IMR-90 (cell line): Measurements from ENCODE around the gene POLR1B. TPM values are rescaled to one million over a fixed set of nuclear protein-coding genes. Genes with fewer than 3 reads are reported as not detected.
A peak's percentile ranks its signal among the peaks of the same experiment; 100 is the strongest.

Source experiments
- ATAC-seq: fragments of 200-7000 bp; cut with Tn5 transposase; 2 replicates; pipeline ENCODE4 v1.9.1; 2020; ENCODE audit warnings: low read depth, mild to moderate bottlenecking, moderate library complexity
- BruUV-seq: library from RNA; stranded (reverse); fragments of 400-500 nt; replicated peaks from 2 replicates; lab custom pipeline; 2021; lab: Mats Ljungman, UMichigan
- CTCF ChIA-PET: fragments of 300-600 bp; formaldehyde crosslinking; extraction: SDS; loops from one replicate; lab custom pipeline; 2021; ENCODE audit warnings: antibody characterized with exemption; lab: Yijun Ruan, JAX
- POLR2A ChIA-PET: fragments of 300-600 bp; sonication (Branson Sonifier 250); formaldehyde crosslinking; loops from one replicate; lab custom pipeline; 2022; ENCODE audit warnings: antibody characterized with exemption; ENCODE audit not compliant: unreplicated experiment; lab: Charles Lee
- DNase-seq: peaks from one replicate; pipeline ENCODE4 v3.0.0; 2013
- H2AFZ ChIP-seq: replicated peaks from 2 replicates; pipeline ENCODE3; 2013; ENCODE audit warnings: low read length, mild to moderate bottlenecking; ENCODE audit not compliant: poor library complexity
- H2AK5ac ChIP-seq: 2 replicates; pipeline ENCODE4 v1.6.1; 2013; ENCODE audit warnings: low read depth, low read length, inconsistent platforms
- H2AK9ac ChIP-seq: replicated peaks from 2 replicates; pipeline ENCODE3; 2013; ENCODE audit warnings: mild to moderate bottlenecking, low read depth, low read length, moderate library complexity; ENCODE audit not compliant: poor library complexity
- H2BK120ac ChIP-seq: 2 replicates; pipeline ENCODE4 v1.6.1; 2013; ENCODE audit warnings: low read depth, low read length, inconsistent platforms
- H2BK15ac ChIP-seq: 3 replicates; pipeline ENCODE4 v1.6.1; 2013; ENCODE audit warnings: low read depth, low read length, inconsistent platforms
- H2BK20ac ChIP-seq: 2 replicates; pipeline ENCODE4 v1.6.1; 2013; ENCODE audit warnings: low read depth, mild to moderate bottlenecking, inconsistent platforms, low read length, moderate library complexity
- H2BK5ac ChIP-seq: 2 replicates; pipeline ENCODE4 v1.6.1; 2013; ENCODE audit warnings: mild to moderate bottlenecking, low read depth, low read length, inconsistent platforms; ENCODE audit not compliant: poor library complexity, severe bottlenecking
- H3K14ac ChIP-seq: replicated peaks from 2 replicates; pipeline ENCODE4 v1.6.1; 2013; ENCODE audit warnings: low read depth, low read length, inconsistent platforms
- H3K18ac ChIP-seq: 2 replicates; pipeline ENCODE4 v1.6.1; 2013; ENCODE audit warnings: low read depth, low read length, control low read depth
- H3K23ac ChIP-seq: 2 replicates; pipeline ENCODE4 v1.6.1; 2013; ENCODE audit warnings: low read depth, low read length, inconsistent platforms
- H3K27ac ChIP-seq: 2 replicates; pipeline ENCODE4 v1.5.1; 2013; ENCODE audit warnings: mild to moderate bottlenecking, control low read depth, low read length; ENCODE audit not compliant: insufficient read depth
- H3K27me3 ChIP-seq: 2 replicates; pipeline ENCODE4 v1.6.1; 2013; ENCODE audit warnings: low read length; ENCODE audit not compliant: control insufficient read depth, insufficient read depth
- H3K36me3 ChIP-seq: 2 replicates; pipeline ENCODE4 v1.6.1; 2013; ENCODE audit warnings: low read length, mixed read lengths; ENCODE audit not compliant: control insufficient read depth, insufficient read depth
- H3K4ac ChIP-seq: 2 replicates; pipeline ENCODE4 v1.6.1; 2013; ENCODE audit warnings: low read depth, low read length, inconsistent platforms
- H3K4me1 ChIP-seq: 2 replicates; pipeline ENCODE4 v1.6.1; 2013; ENCODE audit warnings: low read length, mixed read lengths; ENCODE audit not compliant: control insufficient read depth, insufficient read depth
- H3K4me2 ChIP-seq: 2 replicates; pipeline ENCODE4 v1.6.1; 2013; ENCODE audit warnings: low read depth, mild to moderate bottlenecking, control low read depth, low read length, moderate library complexity
- H3K4me3 ChIP-seq: 2 replicates; pipeline ENCODE4 v1.5.1; 2013; ENCODE audit warnings: low read depth, mild to moderate bottlenecking, control low read depth, low read length, moderate library complexity; ENCODE audit not compliant: insufficient read depth
- H3K56ac ChIP-seq: 2 replicates; pipeline ENCODE4 v1.6.1; 2013; ENCODE audit warnings: low read length, inconsistent platforms; ENCODE audit not compliant: insufficient read depth; ENCODE audit errors: extremely low read depth
- H3K79me1 ChIP-seq, 2 experiments: 2 replicates each; pipeline ENCODE4 v1.6.1; 2013; ENCODE audit warnings: low read length in 2 of 2, inconsistent platforms in 1 of 2, low read depth in 1 of 2
- H3K9ac ChIP-seq: 2 replicates; pipeline ENCODE4 v1.6.1; 2013; ENCODE audit warnings: low read depth, low read length, control low read depth
- H3K9me1 ChIP-seq: 2 replicates; pipeline ENCODE4 v1.6.1; 2013; ENCODE audit warnings: low read length, inconsistent platforms; ENCODE audit not compliant: insufficient read depth
- H3K9me3 ChIP-seq: 2 replicates; pipeline ENCODE4 v1.6.1; 2013; ENCODE audit warnings: low read length; ENCODE audit not compliant: control insufficient read depth, insufficient read depth
- H4K20me1 ChIP-seq: 2 replicates; pipeline ENCODE4 v1.6.1; 2013; ENCODE audit warnings: low read length, inconsistent platforms; ENCODE audit not compliant: insufficient read depth
- H4K5ac ChIP-seq: 2 replicates; pipeline ENCODE4 v1.6.1; 2013; ENCODE audit warnings: mild to moderate bottlenecking, low read depth, low read length, control low read depth
- H4K8ac ChIP-seq, 2 experiments: 2 replicates each; pipeline ENCODE4 v1.6.1; 2013; ENCODE audit warnings: low read depth in 2 of 2, low read length in 2 of 2, control low read depth in 1 of 2, inconsistent platforms in 1 of 2
- H4K91ac ChIP-seq: 2 replicates; pipeline ENCODE4 v1.6.1; 2013; ENCODE audit warnings: low read depth, low read length, inconsistent platforms; ENCODE audit not compliant: insufficient read depth
- CHD1 ChIP-seq: IDR thresholded peaks from 2 replicates; pipeline ENCODE4 v1.6.1; 2012; ENCODE audit warnings: low read depth, low read length, improper control_type of control experiment
- FOS ChIP-seq: fragments of 150-350 bp; IDR thresholded peaks from 2 replicates; pipeline ENCODE4 v1.6.1; 2016; ENCODE audit warnings: low read depth, low read length
- WGBS, 2 experiments: methylation state at CpG; one replicate each; pipeline versions ENCODE4 v1.1.5 to v1.1.7; 2013; ENCODE audit warnings: missing lambda C conversion rate in 2 of 2; ENCODE audit not compliant: insufficient read length in 1 of 2; ENCODE audit errors: extremely low coverage in 2 of 2; 5-methylcytosine and 5-hydroxymethylcytosine counted together
- dilution Hi-C: fragments of 300-500 bp; cut with HindIII; formaldehyde crosslinking; loops from one replicate; pipeline ENCODE4 v1.14.3; 2018; ENCODE audit warnings: low sequenced_read_pairs; ENCODE audit not compliant: unreplicated experiment
- in situ Hi-C: fragments of 300-500 bp; cut with MboI; formaldehyde crosslinking; loops from 3 replicates; pipeline ENCODE4 v1.14.3; 2019; ENCODE audit warnings: low sequenced_read_pairs, inconsistent platforms, mixed read lengths
- intact Hi-C: fragments of 100-400 bp; cut with micrococcal nuclease; formaldehyde crosslinking; loops from 2 replicates; pipeline ENCODE4 v1.10.0; 2022
- polyA plus RNA-seq, 3 experiments: library from polyadenylated mRNA; depleted of rRNA; stranded (reverse); fragments of >200 nt; gene quantifications; 2 replicates each; pipeline ENCODE4 v1.2.3, GENCODE V29; 2012; ENCODE audit warnings: low replicate concordance in 1 of 3
- total RNA-seq: library from RNA; depleted of rRNA; stranded (reverse); fragments of >200 nt; gene quantifications from 2 replicates; pipeline ENCODE4 v1.2.3, GENCODE V29; 2012
- TF ChIP-seq, protein P1 (sequence below): fragments of 150-350 bp; IDR thresholded peaks from 2 replicates; pipeline ENCODE4 v1.6.1; 2016; ENCODE audit warnings: low read depth, mild to moderate bottlenecking, low read length, moderate library complexity, borderline replicate concordance

Gene POLR1B
- total and polyA plus RNA-seq, 2 of the 4 experiments (the other 2 are of a cell fraction), result 10.5 to 24.6 TPM

GRCh38 chr2:112603731-112604130 is 61.5 kb downstream of the POLR1B start:
- Histone ChIP-seq H2BK120ac (no peak overlapping the region), H3K9me3 (no peaks in the 10 kb centered on the region), H3K27me3 (no peaks in the 10 kb centered on the region), H3K23ac (no peak overlapping the region), H3K56ac (no peak overlapping the region), H2BK15ac (no peak overlapping the region), H2BK5ac (no peak overlapping the region), H3K27ac (no peak overlapping the region), H3K4me1 (peaks cover 11% of the 10 kb centered on the region), H3K14ac (no peak overlapping the region), H3K4me2 (no peak overlapping the region), H3K79me1 (no peaks in the 10 kb centered on the region), H2AK9ac (no peak overlapping the region), H2BK20ac (no peak overlapping the region), H4K5ac (no peak overlapping the region), H3K9ac (no peak overlapping the region), H4K91ac (no peak overlapping the region), H2AK5ac (0 out of 2 replicates have a peak overlapping the region, but pooled peaks have one; percentile 33), H3K18ac (no peak overlapping the region), H2AFZ (no peak overlapping the region), H3K36me3 (no peaks in the 10 kb centered on the region), H3K9me1 (peaks cover 7% of the 10 kb centered on the region), H3K4me3 (no peak overlapping the region), H3K4ac (no peak overlapping the region), H4K8ac (no peak overlapping the region), H4K20me1 (no peaks in the 10 kb centered on the region)
- WGBS, 2 experiments, result no CpG with 5 or more reads among the region's 2 CpGs
- ATAC-seq (no peak), DNase-seq (no peak)
- in situ Hi-C loops (loop anchor here (5.0 kb wide), 2 partner anchors 124 to 354 kb away; no protein-coding TSS in a partner anchor), intact Hi-C loops (no loop called here), dilution Hi-C loops (no loop called here)
- ChIA-PET CTCF (no interaction called here), POLR2A (interaction anchor here (0.5 kb wide), 1 partner anchor 19 kb away, joined by 6 read pairs; no protein-coding TSS in a partner anchor)
- BruUV-seq, result no TSS peak
- no peak for TF ChIP-seq FOS
- no peak for TF ChIP-seq CHD1
- TF ChIP-seq, protein P1, sequence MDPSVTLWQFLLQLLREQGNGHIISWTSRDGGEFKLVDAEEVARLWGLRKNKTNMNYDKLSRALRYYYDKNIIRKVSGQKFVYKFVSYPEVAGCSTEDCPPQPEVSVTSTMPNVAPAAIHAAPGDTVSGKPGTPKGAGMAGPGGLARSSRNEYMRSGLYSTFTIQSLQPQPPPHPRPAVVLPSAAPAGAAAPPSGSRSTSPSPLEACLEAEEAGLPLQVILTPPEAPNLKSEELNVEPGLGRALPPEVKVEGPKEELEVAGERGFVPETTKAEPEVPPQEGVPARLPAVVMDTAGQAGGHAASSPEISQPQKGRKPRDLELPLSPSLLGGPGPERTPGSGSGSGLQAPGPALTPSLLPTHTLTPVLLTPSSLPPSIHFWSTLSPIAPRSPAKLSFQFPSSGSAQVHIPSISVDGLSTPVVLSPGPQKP, result no peak
